CD4-positive, CD25-positive, alpha-beta regulatory T cell (primary cell): Measurements from ENCODE around the gene RASL12. TPM values are rescaled to one million over a fixed set of nuclear protein-coding genes. Genes with fewer than 3 reads are reported as not detected.
"Not testable (repeated sequence)": the region's sequence is repeated elsewhere in the genome, so short reads cannot be mapped to it uniquely, and the experiment has no call there.

Experiments
- ATAC-seq, 2 donors: fragments of 150-1000 bp; cut with Tn5 transposase; one replicate each; pipeline ENCODE4 v1.10.0; 2021; ENCODE audit warnings: low read depth in 2 of 2, moderate number of reproducible peaks in 2 of 2, moderate library complexity in 1 of 2
- DNase-seq, 3 donors: peaks; one replicate each; pipeline versions ENCODE4 v3.0.0 to v3.0.0-alpha.2; 2012 to 2022; ENCODE audit warnings: mixed read lengths in 1 of 3
- H3K27ac ChIP-seq: one replicate; pipeline ENCODE4 v1.7.0; 2013; ENCODE audit warnings: mild to moderate bottlenecking, low read length; ENCODE audit not compliant: insufficient read depth, poor library complexity, severe bottlenecking
- H3K27me3 ChIP-seq: one replicate; pipeline ENCODE4 v1.7.0; 2013; ENCODE audit warnings: low read length; ENCODE audit not compliant: control insufficient read depth, insufficient read depth
- H3K36me3 ChIP-seq: one replicate; pipeline ENCODE4 v1.7.0; 2013; ENCODE audit warnings: mild to moderate bottlenecking, low read length, moderate library complexity; ENCODE audit not compliant: control insufficient read depth, insufficient read depth
- H3K4me1 ChIP-seq: 2 replicates; pipeline ENCODE4 v1.7.0; 2013; ENCODE audit warnings: mild to moderate bottlenecking, low read length; ENCODE audit not compliant: insufficient read depth, control insufficient read depth, poor library complexity, severe bottlenecking
- H3K4me3 ChIP-seq: one replicate; pipeline ENCODE4 v1.7.0; 2013; ENCODE audit warnings: low read depth, mild to moderate bottlenecking, low read length, moderate library complexity
- H3K9me3 ChIP-seq, 2 experiments: 1 replicate in 1 of 2; 2 replicates in 1 of 2; pipeline ENCODE4 v1.7.0; 2013; ENCODE audit warnings: low read length in 2 of 2, mild to moderate bottlenecking in 1 of 2, moderate library complexity in 1 of 2; ENCODE audit not compliant: control insufficient read depth in 2 of 2
- H3K27ac Mint-ChIP-seq, 3 donors: one replicate each; pipeline ENCODE4 v1.8.0; 2020 to 2022; ENCODE audit warnings: mild to moderate bottlenecking in 3 of 3, mixed read lengths in 3 of 3, moderate library complexity in 2 of 3
- H3K27me3 Mint-ChIP-seq: one replicate; pipeline ENCODE4 v1.8.0; 2022; ENCODE audit warnings: mild to moderate bottlenecking, mixed read lengths
- H3K36me3 Mint-ChIP-seq: one replicate; pipeline ENCODE4 v1.8.0; 2020; ENCODE audit warnings: mixed read lengths
- H3K4me1 Mint-ChIP-seq, 4 donors: one replicate each; pipeline ENCODE4 v1.8.0; 2020 to 2022; ENCODE audit warnings: mixed read lengths in 4 of 4, mild to moderate bottlenecking in 1 of 4
- H3K4me3 Mint-ChIP-seq, 4 donors: one replicate each; pipeline ENCODE4 v1.8.0; 2020 to 2022; ENCODE audit warnings: mild to moderate bottlenecking in 4 of 4, mixed read lengths in 4 of 4, moderate library complexity in 3 of 4
- H3K9me3 Mint-ChIP-seq, 7 donors: one replicate each; pipeline ENCODE4 v1.8.0; 2020 to 2022; ENCODE audit warnings: mixed read lengths in 7 of 7, mild to moderate bottlenecking in 3 of 7, moderate library complexity in 2 of 7
- polyA plus RNA-seq, 4 donors: library from polyadenylated mRNA; unstranded; fragments of 300-500 nt; fragmentation: Illumina TruSeq; gene quantifications; one replicate each; pipeline ENCODE4 v1.2.3, GENCODE V29; 2021
- total RNA-seq: library from RNA; stranded (reverse); gene quantifications from one replicate; pipeline ENCODE4 v1.2.3, GENCODE V29; 2022

Gene RASL12
- total and polyA plus RNA-seq, 5 donors from 2014 or later: not detected

- H3K4me3 Mint-ChIP-seq: no peak within 1 kb of the TSS
These were observed 8.9 kb upstream of the RASL12 start, which contains the start of gene KBTBD13 for GRCh38 chr15:65076486-65077290. Gene KBTBD13 (plus strand): TSS chr15:65076746. CDS start chr15:65076816, 70 bp downstream.

GRCh38 chr15:65075607-65076395 lies 8.0 kb upstream of the RASL12 start:
- not testable (repeated sequence) for H3K4me1 ChIP-seq, H3K27ac ChIP-seq, DNase-seq, H3K4me3 Mint-ChIP-seq, ATAC-seq, H3K27ac Mint-ChIP-seq, H3K4me3 ChIP-seq, H3K27me3 ChIP-seq, H3K9me3 ChIP-seq, H3K9me3 Mint-ChIP-seq, H3K36me3 ChIP-seq, H3K36me3 Mint-ChIP-seq, H3K4me1 Mint-ChIP-seq
- H3K27me3 Mint-ChIP-seq: peaks cover 19% of the 10 kb centered on the region

More at GRCh38 chr15:65076486-65077290, 8.9 kb upstream of the RASL12 start, which contains the start of gene KBTBD13:
- Mint-ChIP-seq H3K9me3 (peaks cover 0 to 3% (median 0%) of the 10 kb centered on the region in 7 donors), H3K4me1 (peaks cover 0 to 8% (median 0%) of the 10 kb centered on the region in 4 donors), H3K27me3 (peaks cover 27% of the 10 kb centered on the region), H3K27ac (no peak within 1 kb of the TSS), H3K36me3 (no peaks in the 10 kb centered on the region)
- Histone ChIP-seq H3K9me3 (no peaks in the 10 kb centered on the region), H3K4me3 (no peak within 1 kb of the TSS), H3K27ac (no peak within 1 kb of the TSS), H3K4me1 (no peaks in the 10 kb centered on the region), H3K27me3 (peaks cover 3% of the 10 kb centered on the region), H3K36me3 (no peaks in the 10 kb centered on the region)
- DNase-seq (no peak), ATAC-seq (no peak)

- H3K4me3 ChIP-seq, H3K27ac Mint-ChIP-seq, H3K4me1 Mint-ChIP-seq, H3K4me1 ChIP-seq, H3K9me3 Mint-ChIP-seq, H3K9me3 ChIP-seq, H3K4me3 Mint-ChIP-seq, H3K36me3 Mint-ChIP-seq, H3K27me3 ChIP-seq, H3K27ac ChIP-seq, ATAC-seq, DNase-seq, H3K36me3 ChIP-seq: not testable (repeated sequence)
- H3K27me3 Mint-ChIP-seq: peaks cover 13% of the 10 kb centered on the region
These were observed 7.2 kb upstream of the RASL12 start for GRCh38 chr15:65074946-65075345.

- Histone ChIP-seq H3K9me3 (no peaks in the 10 kb centered on the region), H3K4me3 (no peak overlapping the region), H3K27me3 (no peaks in the 10 kb centered on the region), H3K36me3 (no peaks in the 10 kb centered on the region), H3K4me1 (no peaks in the 10 kb centered on the region), H3K27ac (no peak overlapping the region)
- Mint-ChIP-seq H3K27me3 (peaks cover 16% of the 10 kb centered on the region), H3K4me1 (peaks cover 0 to 8% (median 0%) of the 10 kb centered on the region in 4 donors), H3K4me3 (no peak overlapping the region), H3K36me3 (no peaks in the 10 kb centered on the region), H3K27ac (no peak overlapping the region), H3K9me3 (no peaks in the 10 kb centered on the region)
- no peak for DNase-seq
- ATAC-seq: no peak
These were observed 4.8 kb upstream of the RASL12 start for GRCh38 chr15:65072617-65073016.

- ATAC-seq: no peak
- H3K27ac Mint-ChIP-seq: no peak overlapping the region
- peaks cover 20% of the 10 kb centered on the region for H3K27me3 Mint-ChIP-seq
- no peaks in the 10 kb centered on the region for H3K36me3 ChIP-seq
- H3K9me3 Mint-ChIP-seq: no peaks in the 10 kb centered on the region
- H3K36me3 Mint-ChIP-seq: no peaks in the 10 kb centered on the region
- no peaks in the 10 kb centered on the region for H3K9me3 ChIP-seq
- no peaks in the 10 kb centered on the region for H3K4me1 ChIP-seq
- H3K27me3 ChIP-seq: no peaks in the 10 kb centered on the region
- H3K27ac ChIP-seq: no peak overlapping the region
- no peak for DNase-seq
- no peak overlapping the region for H3K4me3 Mint-ChIP-seq
- peaks cover 0 to 11% (median 0%) of the 10 kb centered on the region in 4 donors for H3K4me1 Mint-ChIP-seq
- H3K4me3 ChIP-seq: no peak overlapping the region
These were observed 4.2 kb upstream of the RASL12 start for GRCh38 chr15:65072027-65072426.

GRCh38 chr15:65071381-65071811 lies 3.6 kb upstream of the RASL12 start:
- Histone ChIP-seq H3K27ac (no peak overlapping the region), H3K4me1 (no peaks in the 10 kb centered on the region), H3K9me3 (no peaks in the 10 kb centered on the region), H3K4me3 (no peak overlapping the region), H3K27me3 (peaks cover 5% of the 10 kb centered on the region), H3K36me3 (no peaks in the 10 kb centered on the region)
- no peaks in the 10 kb centered on the region for H3K9me3 Mint-ChIP-seq
- no peak overlapping the region for H3K27ac Mint-ChIP-seq
- peaks cover 0 to 12% (median 0%) of the 10 kb centered on the region in 4 donors for H3K4me1 Mint-ChIP-seq
- H3K36me3 Mint-ChIP-seq: no peaks in the 10 kb centered on the region
- DNase-seq (no peak), ATAC-seq (no peak)
- H3K4me3 Mint-ChIP-seq: no peak overlapping the region
- H3K27me3 Mint-ChIP-seq: peaks cover 25% of the 10 kb centered on the region

GRCh38 chr15:65069779-65070546 lies 2.2 kb upstream of the RASL12 start:
- DNase-seq: no peak
- H3K4me1 ChIP-seq: no peaks in the 10 kb centered on the region
- Mint-ChIP-seq H3K4me1 (peaks cover 0 to 12% (median 0%) of the 10 kb centered on the region in 4 donors), H3K27me3 (peaks cover 30% of the 10 kb centered on the region), H3K36me3 (no peaks in the 10 kb centered on the region), H3K4me3 (no peak overlapping the region), H3K27ac (no peak overlapping the region), H3K9me3 (no peaks in the 10 kb centered on the region)
- no peak overlapping the region for H3K4me3 ChIP-seq
- H3K27ac ChIP-seq: no peak overlapping the region
- H3K9me3 ChIP-seq: no peaks in the 10 kb centered on the region
- no peak for ATAC-seq
- H3K27me3 ChIP-seq: peaks cover 13% of the 10 kb centered on the region
- H3K36me3 ChIP-seq: no peaks in the 10 kb centered on the region
